Esophagus muscularis mucosa (tissue), 3 donors: Measurements from ENCODE around the gene RYR2.

Source experiments
- POLR2A ChIP-seq: fragments of 450-650 bp; IDR thresholded peaks from one replicate; pipeline ENCODE4 v1.6.1; 2017; ENCODE audit warnings: antibody characterized with exemption, moderate library complexity, mild to moderate bottlenecking, low read depth
- TF ChIP-seq, protein P1 (sequence below), 3 experiments: fragments of 200-600 bp in 2 of 3; fragments of 450-650 bp in 1 of 3; sonication (generic) in 2 of 3; IDR thresholded peaks; one replicate each; pipeline ENCODE4 v1.5.1; 2017 to 2019; ENCODE audit warnings: antibody characterized with exemption in 3 of 3, mild to moderate bottlenecking in 2 of 3, moderate library complexity in 1 of 3

- TF ChIP-seq POLR2A = no peak
- TF ChIP-seq, protein P1, sequence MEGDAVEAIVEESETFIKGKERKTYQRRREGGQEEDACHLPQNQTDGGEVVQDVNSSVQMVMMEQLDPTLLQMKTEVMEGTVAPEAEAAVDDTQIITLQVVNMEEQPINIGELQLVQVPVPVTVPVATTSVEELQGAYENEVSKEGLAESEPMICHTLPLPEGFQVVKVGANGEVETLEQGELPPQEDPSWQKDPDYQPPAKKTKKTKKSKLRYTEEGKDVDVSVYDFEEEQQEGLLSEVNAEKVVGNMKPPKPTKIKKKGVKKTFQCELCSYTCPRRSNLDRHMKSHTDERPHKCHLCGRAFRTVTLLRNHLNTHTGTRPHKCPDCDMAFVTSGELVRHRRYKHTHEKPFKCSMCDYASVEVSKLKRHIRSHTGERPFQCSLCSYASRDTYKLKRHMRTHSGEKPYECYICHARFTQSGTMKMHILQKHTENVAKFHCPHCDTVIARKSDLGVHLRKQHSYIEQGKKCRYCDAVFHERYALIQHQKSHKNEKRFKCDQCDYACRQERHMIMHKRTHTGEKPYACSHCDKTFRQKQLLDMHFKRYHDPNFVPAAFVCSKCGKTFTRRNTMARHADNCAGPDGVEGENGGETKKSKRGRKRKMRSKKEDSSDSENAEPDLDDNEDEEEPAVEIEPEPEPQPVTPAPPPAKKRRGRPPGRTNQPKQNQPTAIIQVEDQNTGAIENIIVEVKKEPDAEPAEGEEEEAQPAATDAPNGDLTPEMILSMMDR (IDR thresholded peaks at IDR 0.05) = no peak
Observed at GRCh38 chr1:237590386-237590785, 548.4 kb downstream of the RYR2 start.
